GM13977 (cell line): ENCODE results near the gene SIN3B.

ENCODE experiments used
- DNase-seq: peaks from one replicate; pipeline ENCODE4 v3.0.0; 2012; ENCODE audit warnings: low spot score
- in situ Hi-C: fragments of 300-500 bp; cut with MboI; formaldehyde crosslinking; loops from one replicate; pipeline ENCODE4 v1.12.0; 2022; ENCODE audit warnings: low sequenced_read_pairs, low pct_unique_long_range_greater_than_20kb, mixed read lengths, inconsistent platforms; ENCODE audit not compliant: unreplicated experiment
- TF ChIP-seq, protein P1 (sequence below): IDR thresholded peaks from 2 replicates; pipeline ENCODE4 v1.5.1; 2012; ENCODE audit warnings: mild to moderate bottlenecking, control low read depth; ENCODE audit not compliant: insufficient read depth; ENCODE audit errors: extremely low read depth, missing control alignments

SIN3B gene

DNA sequence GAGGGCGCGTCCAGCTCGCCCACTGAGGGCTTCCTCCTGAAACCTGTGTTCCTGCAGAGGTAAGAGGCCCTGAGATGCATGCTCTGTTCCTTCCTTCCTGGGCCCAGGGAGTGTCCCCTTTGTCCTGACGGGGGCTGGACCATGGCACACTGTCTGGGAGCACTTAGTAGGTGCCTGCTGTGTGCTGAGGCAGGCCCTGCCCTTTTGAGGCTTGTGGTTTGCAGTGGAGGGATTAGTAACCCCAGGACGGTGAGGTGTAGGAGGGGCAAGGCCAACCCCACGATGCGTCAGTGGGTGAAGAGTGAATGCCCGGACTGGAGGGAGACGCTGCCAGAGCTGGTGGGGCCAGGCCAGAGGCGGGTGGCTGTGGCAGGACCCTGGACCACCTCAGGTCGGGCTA lies 48.4 kb downstream of the SIN3B start:
- in situ Hi-C loops, result no loop called here
- DNase-seq, result no peak
- TF ChIP-seq, protein P1, sequence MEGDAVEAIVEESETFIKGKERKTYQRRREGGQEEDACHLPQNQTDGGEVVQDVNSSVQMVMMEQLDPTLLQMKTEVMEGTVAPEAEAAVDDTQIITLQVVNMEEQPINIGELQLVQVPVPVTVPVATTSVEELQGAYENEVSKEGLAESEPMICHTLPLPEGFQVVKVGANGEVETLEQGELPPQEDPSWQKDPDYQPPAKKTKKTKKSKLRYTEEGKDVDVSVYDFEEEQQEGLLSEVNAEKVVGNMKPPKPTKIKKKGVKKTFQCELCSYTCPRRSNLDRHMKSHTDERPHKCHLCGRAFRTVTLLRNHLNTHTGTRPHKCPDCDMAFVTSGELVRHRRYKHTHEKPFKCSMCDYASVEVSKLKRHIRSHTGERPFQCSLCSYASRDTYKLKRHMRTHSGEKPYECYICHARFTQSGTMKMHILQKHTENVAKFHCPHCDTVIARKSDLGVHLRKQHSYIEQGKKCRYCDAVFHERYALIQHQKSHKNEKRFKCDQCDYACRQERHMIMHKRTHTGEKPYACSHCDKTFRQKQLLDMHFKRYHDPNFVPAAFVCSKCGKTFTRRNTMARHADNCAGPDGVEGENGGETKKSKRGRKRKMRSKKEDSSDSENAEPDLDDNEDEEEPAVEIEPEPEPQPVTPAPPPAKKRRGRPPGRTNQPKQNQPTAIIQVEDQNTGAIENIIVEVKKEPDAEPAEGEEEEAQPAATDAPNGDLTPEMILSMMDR, result no peak

DNA sequence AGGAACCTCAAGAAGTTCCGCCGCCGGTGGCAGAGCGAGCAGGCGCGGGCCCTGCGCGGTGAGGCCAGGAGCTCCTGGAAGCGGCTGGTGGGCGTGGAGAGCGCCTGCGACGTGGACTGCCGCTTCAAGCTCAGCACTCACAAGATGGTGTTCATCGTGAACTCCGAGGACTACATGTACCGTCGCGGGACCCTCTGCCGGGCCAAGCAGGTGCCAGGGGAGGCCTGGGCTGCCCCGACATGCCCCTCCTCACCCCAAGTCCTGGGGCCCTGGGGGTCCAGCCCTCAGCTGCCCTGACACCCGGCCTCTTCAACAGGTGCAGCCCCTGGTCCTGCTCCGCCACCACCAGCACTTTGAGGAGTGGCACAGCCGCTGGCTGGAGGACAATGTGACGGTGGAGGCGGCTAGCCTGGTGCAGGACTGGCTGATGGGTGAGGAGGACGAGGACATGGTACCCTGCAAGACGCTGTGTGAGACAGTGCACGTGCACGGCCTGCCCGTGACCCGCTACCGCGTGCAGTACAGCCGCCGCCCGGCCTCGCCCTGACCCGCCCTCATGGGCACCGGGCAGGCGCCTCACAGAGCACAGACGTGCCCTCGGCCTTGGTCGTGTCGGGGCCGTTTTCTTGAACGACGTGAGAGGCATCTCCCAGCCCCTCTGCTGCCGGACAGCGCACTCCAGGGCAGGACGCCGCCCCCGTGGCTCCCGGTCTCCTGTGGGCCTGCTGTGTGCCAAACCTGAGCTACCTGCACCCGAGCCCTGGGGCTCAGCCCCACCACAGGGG lies 49.2 kb downstream of the SIN3B start:
- in situ Hi-C loops, result no loop called here
- DNase-seq, result no peak
- TF ChIP-seq, protein P1, result no peak

DNA sequence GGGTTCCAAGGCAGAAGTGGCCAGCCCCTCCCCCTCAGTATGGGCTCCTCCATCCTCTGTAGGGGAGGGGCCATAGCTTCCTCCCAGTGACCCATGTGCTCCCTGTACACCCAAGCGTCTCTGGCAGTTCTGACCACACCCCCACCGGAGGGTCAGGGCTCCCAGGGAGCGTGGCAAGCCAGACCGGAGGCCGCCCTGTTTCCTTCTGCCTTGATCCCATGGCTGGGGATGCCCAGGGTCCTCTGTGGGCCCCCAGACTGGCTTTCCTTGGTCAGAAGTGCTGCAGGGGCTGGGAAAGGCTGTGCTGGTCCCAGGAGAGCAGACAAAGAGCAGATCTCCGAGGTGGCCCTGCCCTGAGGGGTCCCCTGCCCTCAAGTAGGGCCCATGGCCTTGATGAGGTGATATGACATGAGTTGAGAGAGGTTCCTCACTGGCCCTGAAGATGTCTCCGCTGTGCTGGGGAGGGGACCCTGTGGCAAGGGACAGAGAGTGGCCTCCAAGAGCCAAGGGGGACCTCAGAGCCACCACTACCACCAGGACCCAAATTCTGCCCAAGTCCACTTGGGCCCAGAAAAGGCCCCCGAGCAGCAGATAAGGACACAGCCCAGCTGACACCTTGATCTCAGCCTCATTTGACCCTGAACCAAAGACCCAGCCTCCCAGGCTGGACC lies 51.8 kb downstream of the SIN3B start:
- TF ChIP-seq, protein P1, result no peak

DNA sequence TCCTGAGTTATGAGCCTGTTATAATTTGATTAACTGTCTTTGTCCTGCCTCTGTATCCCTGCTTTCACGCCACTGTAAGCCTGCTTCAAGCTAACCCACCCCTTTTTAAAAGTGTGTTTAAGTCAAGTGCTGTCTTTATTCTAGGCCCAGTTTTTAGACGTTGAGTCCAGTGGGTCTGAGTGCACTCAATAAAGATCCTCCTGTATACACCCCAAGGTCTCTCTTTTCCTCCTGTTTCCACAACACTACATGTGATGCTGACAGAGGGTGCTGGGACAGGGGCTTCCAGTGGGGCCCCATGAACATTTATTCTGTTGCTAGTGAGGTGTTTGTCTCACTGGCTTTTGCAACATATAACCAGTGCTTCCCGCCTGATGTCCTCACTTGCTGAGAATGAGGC lies 52.9 kb downstream of the SIN3B start:
- DNase-seq, result no peak
- in situ Hi-C loops, result no loop called here
- TF ChIP-seq, protein P1, result no peak

More for the DNA sequence above, 51.8 kb downstream of the SIN3B start:
- no peak for DNase-seq
- in situ Hi-C loops, result no loop called here

DNA sequence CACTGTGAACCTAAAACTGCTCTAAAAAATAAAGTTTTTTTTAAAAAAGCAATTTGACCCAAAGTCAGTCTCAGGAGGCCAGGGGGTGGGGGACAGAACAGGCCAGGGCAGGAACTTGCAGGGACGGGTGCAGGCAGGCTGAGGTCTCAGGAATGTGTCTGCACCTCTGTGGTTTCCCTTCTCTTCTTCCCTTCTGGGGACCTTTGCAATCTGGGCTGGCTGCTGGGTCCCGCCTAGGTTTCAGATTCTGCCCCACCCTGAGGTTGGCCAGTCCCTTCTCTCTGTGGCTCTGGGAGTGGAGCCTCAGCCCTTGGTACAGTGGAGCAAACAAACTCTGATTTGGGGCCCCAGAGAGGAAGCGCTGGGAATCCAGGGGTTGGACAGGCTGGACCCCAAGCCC lies 54.3 kb downstream of the SIN3B start:
- TF ChIP-seq, protein P1, result no peak
- in situ Hi-C loops, result no loop called here
- no peak for DNase-seq

DNA sequence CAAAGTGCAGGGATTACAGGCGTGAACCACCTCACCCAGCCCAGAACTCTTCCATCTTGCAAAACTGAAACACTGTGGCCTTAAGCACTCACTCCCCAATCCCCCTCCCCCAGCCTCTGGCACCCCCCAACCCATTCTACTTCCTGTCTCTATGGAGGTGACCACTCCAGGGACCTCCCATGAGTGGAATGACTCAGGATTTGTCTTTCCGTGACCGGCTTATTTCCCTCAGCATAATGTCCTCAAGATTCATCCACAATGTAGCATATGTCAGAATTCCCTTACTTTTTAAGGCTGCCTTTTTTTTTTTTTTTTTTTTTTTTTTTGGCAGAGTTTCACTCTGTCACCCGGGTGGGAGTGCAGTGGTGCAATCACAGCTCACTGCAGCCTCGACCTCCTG lies 56.0 kb downstream of the SIN3B start:
- no peak for DNase-seq
- TF ChIP-seq, protein P1, result no peak
- in situ Hi-C loops, result no loop called here
